Islet of Langerhans (tissue), 1 donor: ENCODE data around the gene ORMDL2.
"Not testable (repeated sequence)": the region's sequence is repeated elsewhere in the genome, so short reads cannot be mapped to it uniquely, and the experiment has no call there.

Source experiments
- FAIRE-seq: peaks from one replicate; lab custom pipeline; 2011; peaks lifted over from hg19 to GRCh38; lab: Jason Lieb, UNC

ORMDL2 gene

DNA sequence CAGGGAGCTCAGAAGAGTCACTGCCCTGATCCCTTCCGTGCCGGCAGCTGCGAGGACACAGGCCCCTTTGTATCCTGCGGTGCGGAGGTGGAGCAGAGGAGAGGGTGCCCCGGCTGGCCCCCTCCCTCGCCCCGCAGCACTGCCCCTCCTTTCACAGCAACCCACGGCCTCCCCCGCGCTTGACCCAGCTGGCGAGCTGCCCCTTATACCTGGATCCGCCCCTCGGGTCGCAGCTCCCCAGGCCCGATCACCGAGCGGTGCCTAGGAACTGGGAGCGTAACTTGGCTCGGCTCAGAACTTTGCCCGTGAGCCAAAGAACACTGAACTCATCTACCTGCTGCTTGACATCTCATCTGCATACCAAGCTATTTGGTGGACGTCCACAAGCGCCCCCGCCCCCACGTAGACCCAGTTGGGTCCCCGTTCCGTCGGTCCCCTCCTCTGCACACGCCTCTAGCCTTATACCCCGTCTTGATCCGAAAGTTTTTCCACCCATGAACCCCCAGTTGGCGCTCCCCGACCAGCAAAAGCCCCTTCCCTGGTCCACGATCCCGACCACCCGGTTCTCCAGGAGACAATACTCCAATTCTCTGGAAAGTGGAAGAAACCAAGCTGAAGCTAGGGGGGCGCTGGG, 12.2 kb downstream of the ORMDL2 start:
- FAIRE-seq = no peak

DNA sequence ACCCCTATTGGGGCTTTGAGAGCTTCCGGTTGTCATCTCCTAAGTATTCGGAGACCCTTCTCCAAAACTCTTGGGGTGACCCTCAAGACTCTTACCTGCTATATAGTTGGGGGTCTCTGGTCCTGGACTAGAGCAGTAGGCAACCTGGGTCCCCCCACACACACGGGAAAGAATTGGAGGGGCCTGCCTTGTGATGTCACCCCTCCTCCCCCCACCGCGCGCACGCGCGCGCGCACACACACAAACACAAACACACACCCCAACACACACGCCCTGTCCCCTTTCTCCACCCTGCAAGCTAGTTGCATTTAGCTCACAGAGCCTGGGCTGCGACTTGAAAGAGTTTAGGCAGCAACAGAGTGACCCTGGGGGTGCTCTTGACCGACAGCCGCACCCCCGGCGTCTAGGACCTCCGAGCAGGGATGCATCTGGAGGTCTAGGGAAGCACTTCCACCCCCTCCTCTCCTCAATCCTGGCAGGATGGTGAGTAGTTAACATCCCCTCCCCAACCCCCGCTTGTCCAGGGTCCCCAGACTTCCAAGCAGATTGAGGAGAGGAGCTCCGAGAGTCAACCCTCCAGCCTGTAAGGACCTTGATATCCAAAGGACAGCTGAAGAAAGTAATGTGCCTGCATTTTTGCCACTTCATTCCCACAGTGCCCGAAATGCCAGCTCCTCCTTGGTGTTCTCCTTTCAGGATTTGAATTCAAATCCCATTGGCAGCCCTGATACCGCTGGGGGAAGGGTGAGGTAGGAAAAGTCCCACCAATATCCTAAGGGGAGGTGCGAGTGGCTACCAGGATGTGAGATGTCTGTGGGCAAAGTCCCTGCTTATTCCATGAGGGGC, 13.0 kb downstream of the ORMDL2 start:
- no peak for FAIRE-seq

DNA sequence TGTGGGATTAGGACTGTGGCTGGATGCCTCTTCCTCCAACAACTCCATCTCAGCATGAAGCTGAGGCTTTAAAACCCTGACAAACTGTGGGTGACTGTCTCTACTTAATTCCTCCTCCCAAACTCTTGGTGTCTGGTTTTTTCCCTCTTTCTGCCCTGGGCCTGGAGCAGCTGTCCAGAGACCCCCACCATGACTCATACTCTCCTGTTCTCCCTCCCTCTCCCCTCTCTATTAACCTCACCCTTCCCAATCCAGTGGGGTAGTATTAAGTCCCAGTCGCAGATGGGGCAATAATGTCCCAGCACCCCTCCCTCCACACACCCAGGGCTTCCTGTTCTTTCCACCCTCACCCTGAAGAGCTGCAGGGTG, 13.6 kb downstream of the ORMDL2 start:
- no peak for FAIRE-seq

DNA sequence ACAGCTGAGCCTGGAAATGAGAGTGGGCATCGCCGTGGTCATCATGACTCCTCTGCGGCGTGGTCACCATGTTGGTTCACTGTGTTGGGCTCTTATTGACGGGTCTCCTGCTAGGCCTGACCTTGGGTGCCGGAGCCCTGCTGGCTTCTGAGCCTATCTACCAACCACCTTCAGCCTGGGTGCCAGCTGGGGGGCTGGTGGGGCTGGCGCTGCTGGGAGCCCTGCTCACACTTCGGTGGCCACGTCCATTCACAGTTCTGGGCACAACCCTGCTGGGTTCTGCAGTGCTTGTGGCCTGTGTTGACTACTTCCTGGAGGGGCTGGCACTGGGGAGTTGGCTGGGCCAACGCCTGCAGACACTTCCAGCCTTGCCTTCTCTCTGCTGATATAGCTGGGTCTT, 15.2 kb downstream of the ORMDL2 start:
- no peak for FAIRE-seq

DNA sequence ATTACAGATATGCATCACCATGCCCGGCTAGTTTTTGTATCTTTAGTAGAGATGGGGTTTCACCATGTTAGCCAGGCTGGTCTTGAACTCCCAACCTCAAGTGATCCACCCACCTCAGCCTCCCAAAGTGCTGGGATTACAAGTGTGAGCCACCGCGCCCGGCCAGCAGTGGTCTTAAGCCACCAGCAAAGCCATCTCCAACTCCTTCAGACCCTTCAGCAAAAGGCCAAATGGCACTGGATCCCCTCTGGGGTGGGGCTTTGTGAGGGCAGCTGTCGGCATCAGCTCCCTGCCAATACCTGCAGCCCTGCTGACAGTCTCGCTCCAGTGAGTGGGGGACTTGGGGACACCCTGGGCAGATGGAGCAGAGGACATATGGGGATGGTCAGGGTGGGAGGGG, 16.6 kb downstream of the ORMDL2 start:
- FAIRE-seq = not testable (repeated sequence)

DNA sequence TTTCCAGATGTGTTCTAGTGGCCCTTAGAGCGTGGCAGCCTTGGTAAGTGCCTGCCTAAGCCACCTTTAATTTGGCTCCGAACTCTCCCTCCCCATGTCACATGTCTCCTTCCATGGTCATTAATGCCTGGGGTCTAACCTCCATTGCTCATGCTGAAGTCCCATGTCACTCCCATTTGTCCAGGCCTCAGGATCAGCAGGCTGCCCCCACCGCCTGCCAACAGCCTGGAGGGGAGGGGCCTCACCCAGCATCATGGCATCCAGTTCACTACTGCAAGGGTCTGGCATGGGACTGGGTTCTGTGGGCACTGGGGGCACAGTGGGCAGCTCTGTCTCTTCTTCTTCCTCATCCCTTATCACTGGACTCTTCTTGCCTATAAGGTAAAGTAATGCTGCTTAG, 20.5 kb downstream of the ORMDL2 start:
- FAIRE-seq = no peak

DNA sequence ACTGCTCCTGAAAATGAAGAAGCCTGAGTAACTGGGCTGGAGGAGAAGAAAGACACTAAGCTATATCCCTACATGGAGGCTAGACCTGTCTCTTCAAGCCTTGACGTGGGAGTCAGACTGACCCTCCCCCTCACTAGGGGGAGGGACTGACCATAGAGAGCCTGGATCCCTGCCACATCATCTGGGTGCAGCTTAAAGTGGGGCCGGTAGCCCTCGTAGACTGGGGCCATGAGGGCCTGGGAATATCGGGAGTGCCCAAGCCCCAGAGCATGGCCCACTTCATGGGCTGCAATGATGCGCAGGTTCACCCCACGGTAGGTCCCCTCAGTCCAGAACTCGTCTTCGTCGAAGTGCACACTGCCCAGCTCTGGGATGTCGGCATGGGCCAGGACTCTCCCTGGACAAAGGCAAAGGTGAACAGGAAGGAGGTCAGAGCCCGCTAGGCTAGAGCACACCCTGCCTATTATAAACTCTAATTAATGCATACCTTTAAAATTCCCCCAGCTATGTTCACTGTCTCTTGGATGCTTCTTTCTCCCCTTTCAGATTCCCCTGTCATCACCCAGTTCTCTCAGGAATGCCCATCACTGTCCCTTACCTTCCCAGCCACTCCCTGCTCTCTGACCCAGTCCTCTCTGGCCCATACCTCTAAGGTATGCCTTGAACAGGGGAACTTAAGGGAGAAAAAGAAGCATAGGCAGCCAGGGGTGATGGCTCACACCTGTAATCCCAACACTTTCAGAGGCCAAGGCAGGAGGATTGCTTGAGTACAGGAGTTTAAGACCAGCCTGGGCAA, 21.7 kb downstream of the ORMDL2 start:
- FAIRE-seq = no peak

DNA sequence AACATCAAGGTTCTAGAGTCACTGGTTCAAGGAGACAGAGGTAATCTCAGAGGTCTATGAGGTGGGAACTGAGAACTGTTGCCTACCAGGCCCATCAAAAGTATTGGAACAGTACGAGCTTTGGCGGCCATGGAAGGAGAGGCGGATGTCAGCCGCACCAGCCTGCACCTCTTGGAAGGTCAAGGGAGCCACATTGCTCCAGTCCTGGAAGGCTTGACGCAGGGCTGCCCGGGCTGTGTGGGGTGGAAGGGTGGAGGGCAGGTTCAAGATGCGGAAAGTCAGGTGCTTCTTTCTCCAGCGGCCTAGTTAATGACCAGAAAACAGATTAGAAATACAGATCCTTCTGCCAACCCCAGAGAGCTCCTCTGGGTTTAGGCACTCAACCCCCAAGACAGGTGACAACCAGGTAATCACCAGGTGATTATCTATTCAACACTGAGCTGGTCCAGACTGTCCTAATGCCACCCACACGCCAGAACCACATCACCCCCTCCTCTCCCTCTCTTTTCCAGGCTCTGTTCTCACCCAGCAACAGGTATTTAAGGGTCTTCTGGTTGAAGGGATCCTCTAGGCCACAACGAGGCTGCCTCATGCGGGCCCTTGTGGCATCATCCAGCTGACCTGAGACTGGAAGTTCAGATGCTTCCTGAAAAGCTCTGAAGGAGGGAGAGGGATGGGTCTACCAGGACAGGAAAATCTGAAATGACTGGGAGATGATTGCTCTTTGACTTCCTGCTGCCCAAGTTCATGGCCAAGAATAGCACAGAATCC, 22.9 kb downstream of the ORMDL2 start:
- FAIRE-seq = no peak

DNA sequence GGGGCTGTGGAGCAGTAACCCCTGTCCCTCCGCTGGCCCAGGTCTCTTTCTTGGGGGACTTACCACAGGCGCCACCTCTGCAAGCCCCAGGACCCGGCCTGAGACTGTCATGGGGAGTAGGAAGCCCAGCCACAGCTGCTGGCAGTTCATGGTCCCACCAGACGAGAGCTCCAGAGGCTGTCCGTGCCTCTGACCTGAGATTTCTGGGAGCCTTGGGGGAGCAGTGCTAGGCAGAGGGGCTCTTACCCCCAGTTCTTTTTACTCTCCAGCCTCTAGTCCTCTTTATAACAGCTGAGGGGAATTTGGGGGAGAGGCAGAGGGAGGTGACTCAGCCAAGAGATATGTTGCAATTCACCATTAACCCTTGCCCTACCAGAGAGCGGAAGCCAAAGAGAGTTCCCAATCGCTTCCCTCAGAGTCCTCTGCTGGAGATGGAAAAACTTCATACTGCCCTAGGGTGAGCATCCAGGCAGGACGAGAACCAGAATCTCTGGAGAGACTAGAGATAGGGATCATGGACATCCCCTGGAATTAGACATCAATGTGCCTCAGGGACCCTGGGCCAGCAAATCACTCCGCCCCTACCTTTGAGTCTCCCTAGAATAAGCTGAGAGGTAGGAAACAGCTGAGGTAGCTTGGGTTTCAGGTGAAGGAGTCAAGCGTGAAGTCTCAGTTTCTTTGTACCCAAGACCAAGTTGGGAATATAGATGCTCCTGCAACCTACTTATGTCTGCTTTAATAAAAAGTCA, 25.0 kb downstream of the ORMDL2 start, which contains the start of gene MMP19:
Gene MMP19, minus strand, starts transcription at position 256 of the 749 bp plus-strand sequence. Its CDS starts 106 bp downstream, at position 150.
- FAIRE-seq = no peak

DNA sequence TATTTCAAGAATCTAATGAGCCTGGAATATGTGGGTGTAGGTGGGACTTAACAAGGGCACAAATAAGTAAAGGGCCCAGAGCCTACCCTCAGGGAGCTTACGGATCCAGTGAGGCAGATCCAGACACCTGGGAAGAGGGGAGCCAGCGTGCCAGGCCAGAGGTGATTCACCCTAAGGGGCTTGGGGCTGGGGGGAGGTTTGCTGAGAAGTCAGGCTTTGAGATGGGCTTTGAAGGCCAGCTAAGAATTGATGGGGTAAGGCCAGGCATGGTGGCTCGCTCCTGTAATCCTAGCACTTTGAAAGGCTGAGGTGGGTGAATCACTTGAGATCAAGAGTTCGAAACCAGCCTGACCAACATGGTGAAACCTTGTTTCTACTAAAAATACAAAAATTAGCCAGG, 25.6 kb downstream of the ORMDL2 start:
- FAIRE-seq = no peak

DNA sequence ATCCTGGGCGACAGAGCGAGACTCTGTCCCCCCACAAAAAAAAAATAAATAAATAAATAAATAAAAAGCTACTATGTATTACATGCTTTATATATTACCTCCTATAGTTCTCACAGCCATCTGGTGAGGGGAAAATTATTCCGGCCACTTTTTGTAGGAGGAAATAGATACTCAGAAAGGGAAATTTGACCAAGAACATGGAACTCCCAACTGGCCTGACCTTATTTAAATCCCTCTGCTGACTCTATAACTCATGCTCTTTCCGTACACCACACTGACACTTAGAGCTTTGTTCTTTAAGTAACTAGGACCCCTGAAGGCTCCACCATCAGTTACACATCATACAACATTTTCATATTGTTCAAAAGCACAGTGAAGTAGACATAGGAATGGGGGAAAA, 27.1 kb downstream of the ORMDL2 start:
- FAIRE-seq = no peak

DNA sequence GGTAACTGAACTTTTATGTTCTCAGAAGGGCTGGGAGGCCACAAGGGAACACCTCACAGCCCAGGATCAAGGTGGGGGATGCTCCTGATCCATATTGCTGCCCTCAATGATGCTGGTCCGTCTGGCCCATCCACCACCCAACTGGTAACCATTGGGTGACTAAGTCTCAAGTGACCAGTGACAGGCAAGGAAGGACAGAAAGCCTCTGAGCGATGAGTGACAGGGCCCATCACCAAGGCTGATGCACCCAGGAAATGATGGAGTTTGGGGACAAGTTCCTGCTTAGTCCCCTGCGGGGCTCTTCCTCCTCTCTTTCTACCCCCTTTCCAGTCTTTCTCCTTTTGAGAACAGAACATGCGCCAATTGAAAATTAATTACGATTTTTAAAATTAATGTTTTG, 27.5 kb downstream of the ORMDL2 start:
- FAIRE-seq = no peak

DNA sequence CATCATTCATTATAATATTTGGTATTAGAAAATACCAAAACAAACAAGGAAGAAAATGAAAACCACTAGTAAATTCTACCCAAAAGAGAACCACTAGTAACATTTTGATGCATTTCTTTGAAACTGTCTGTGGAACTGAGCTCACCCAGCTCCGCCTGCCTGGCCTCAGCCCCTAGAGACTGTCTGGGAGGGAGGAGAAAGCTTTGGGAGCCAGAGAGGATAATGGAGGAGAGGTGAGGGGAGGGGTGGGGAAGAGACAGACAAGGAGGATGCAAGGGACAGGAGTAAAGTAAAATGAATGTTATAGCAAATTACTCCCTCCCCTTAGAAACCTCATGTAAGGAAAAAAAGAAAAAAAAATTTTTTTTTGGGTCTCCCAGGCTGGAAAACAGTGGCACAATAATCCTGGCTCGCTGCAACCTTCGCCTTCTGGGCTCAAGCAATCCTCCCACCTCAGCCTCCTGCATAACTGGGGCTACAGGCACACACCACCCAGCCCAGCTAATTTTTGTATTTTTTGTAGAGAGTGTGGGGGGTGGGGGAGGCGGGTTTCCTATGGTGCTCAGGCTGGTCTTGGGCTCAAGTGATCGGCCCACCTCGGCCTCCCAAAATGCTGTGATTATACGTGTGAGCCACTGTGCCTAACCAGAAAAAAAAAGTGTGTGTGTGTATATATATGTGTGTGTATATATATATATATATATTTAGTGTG, 28.1 kb downstream of the ORMDL2 start:
- FAIRE-seq = no peak

DNA sequence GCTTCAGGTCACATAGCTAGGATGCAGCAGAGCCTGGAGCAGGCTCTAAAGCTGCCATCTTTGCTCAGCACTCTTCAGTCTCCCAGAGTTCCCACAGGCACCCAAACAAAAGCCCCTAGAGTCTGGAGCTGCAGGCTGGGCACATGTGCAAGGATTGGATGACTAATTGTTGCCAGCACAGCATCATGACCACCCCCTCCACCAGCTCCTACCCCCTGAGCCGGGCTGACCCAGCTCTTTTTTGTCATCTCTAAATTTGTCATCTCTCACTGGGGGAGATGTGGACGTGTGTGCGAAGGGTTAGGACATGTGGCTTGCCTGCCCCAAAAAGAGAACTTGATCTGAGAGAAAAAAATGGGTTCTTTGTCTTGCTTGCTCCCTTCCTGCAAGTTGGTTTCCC, 29.2 kb downstream of the ORMDL2 start:
- no peak for FAIRE-seq

DNA sequence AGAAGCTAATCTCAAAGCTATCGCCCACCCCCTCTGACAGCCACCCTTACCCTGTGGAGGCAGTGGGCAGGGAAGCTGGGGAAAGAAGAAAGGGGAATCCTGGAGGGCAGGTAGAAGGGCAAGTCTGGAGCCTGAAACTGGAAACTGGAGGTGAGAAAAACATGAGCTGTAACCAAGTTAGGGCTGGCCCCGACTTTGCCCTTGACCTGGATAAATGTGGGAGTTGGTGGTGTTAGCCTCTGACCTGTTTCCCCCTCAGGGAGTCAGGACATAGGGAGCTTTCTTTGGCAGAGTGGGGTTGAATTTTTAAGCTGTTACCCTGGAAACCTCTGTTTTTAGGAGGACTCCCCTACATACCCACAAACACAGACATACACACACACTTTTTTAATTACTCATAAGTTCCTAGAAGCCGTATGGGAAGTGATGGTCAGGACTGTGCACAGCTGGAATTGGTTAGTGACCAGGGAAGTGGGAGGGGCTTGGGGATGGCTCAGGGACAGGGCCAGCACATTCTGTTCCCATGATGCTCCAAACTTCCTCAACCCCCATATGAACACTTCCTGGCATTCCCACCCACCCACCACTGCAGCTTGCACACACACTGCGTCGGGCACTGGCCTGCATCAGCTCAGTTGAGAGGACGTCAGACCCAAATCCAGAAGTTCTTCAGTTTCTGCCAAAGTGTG, 29.9 kb downstream of the ORMDL2 start:
- FAIRE-seq = no peak

DNA sequence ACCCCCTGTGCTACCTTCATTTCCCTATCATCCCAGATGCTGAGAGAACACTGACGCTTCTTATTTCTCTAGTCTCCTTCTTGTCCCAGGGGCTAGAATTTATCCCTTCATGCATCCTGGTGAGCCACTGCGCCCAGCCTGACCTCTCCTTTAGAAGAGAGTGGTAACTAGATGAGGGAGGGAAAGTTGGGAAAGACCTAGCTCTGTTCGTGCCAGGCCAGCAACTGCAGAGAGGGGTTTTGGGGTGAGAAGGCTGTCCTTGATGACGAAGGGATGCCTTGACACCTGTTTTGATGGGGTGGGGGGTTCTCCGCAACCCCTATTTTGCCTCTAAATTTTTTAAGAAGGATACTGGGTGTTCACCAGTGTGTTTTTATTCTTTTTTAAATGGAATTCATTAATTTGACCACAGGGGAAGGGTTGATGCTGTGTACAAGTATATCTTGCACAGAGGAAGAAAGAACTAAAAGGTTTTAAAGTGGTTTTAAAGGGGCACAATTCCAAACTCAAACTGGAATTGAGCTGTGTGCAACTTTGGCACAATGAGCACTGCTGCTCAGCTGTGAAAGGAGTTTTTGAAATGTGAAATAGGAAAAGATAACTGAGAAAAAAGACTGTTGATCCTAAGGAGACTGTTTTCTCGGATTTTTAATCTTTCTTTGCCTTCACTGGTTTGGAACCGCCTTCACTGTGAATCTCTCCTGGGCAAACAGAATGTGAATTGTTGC, 31.9 kb downstream of the ORMDL2 start:
- FAIRE-seq = no peak

DNA sequence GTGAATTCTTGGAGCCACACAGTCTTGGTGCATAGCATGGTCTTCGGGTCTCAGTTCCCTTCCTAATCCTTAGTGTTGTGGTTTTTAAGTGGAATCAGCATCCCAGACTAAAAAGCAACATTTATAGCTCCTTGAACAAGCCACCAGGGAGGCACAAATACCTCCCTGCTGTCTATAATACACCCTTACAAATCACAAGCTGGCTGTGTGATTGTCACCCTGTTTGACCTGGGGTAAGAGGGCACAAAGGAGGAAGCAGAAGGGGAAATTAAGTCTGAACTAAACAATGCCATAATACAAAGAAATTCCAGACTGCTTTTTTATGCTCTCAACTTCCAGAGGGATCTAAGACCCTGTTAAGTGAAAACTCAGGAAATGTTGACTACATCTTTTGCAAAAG, 32.6 kb downstream of the ORMDL2 start:
- FAIRE-seq = no peak

DNA sequence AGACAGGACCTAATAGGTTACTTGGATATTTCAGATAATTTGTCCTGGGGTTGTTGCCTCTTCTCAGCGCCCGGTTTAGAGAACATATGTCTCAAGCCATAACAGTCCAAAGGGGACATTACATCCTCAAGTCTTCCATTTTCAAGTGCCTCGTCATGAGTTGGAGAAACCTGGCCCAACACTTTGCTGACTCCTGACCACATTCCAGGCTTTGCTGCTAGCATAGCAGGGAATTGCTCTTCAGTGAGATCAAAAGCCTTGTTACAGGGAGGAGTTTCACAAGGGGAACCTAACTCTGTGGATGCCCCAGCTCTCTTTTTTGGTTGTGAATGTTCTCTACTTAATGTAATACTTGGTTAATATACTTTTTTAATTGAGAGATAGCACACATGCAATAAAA, 33.1 kb downstream of the ORMDL2 start:
- no peak for FAIRE-seq

DNA sequence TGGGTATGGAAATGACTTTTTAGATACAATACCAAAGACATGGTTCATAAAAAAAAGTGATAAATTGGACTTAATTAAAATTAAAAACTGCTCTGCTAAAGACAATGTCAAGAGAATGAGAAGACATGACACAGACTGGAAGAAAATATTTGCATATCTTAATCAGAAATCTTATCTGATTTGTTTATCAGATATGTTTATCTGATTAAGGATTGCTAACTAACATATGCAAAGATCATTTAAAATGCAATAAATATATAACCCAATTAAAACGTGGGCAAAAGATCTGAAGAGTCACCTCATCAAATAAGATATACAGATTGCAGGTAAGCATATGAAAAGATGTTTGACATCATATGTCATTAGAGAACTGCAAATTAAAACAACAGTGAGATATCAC, 34.9 kb downstream of the ORMDL2 start:
- no peak for FAIRE-seq

DNA sequence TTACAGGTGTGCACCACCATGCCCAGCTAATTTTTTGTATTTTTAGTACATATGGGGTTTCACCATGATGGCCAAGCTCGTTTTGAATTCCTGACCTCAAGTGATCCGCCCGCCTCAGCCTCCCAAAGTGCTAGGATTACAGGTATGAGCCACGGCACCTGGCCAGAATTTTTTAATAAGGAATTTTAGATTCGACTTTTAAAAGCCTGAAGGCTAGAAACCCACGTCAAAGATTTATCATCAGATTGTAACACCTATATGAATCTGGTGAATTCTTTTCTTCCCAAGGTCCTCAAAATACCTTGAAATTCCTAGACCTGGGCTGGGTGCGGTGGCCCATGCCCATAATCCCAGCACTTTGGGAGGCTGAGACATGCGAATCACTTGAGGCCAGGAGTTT, 43.6 kb downstream of the ORMDL2 start:
- FAIRE-seq = no peak
